IMR-90 (cell line): ENCODE measurements around the gene MED4.

Experiments
- BHLHE40 ChIP-seq: fragments of 150-350 bp; IDR thresholded peaks from 2 replicates; pipeline ENCODE4 v1.6.1; 2016; ENCODE audit warnings: mild to moderate bottlenecking, low read depth, low read length
- NFE2L2 ChIP-seq: fragments of 150-350 bp; IDR thresholded peaks from 2 replicates; pipeline ENCODE4 v1.6.1; 2016; ENCODE audit warnings: low read depth, mild to moderate bottlenecking, low read length
- POLR2A ChIP-seq: IDR thresholded peaks from 2 replicates; pipeline ENCODE4 v1.6.1; 2012; ENCODE audit warnings: mild to moderate bottlenecking, low read depth, low read length
- TF ChIP-seq, protein P1 (sequence below): conservative IDR thresholded peaks from 2 replicates; pipeline ENCODE4 v1.5.1; 2012; ENCODE audit warnings: mild to moderate bottlenecking, low read depth, low read length, improper control_type of control experiment
- TF ChIP-seq, protein P2 (sequence below): fragments of 150-350 bp; IDR thresholded peaks from 2 replicates; pipeline ENCODE4 v1.6.1; 2016; ENCODE audit warnings: low read depth, mild to moderate bottlenecking, low read length, moderate library complexity, borderline replicate concordance
- TF ChIP-seq, protein P3 (sequence below): fragments of 150-350 bp; IDR thresholded peaks from 2 replicates; pipeline ENCODE4 v1.6.1; 2017; ENCODE audit warnings: mild to moderate bottlenecking, antibody characterized with exemption, low read length, low read depth

DNA sequence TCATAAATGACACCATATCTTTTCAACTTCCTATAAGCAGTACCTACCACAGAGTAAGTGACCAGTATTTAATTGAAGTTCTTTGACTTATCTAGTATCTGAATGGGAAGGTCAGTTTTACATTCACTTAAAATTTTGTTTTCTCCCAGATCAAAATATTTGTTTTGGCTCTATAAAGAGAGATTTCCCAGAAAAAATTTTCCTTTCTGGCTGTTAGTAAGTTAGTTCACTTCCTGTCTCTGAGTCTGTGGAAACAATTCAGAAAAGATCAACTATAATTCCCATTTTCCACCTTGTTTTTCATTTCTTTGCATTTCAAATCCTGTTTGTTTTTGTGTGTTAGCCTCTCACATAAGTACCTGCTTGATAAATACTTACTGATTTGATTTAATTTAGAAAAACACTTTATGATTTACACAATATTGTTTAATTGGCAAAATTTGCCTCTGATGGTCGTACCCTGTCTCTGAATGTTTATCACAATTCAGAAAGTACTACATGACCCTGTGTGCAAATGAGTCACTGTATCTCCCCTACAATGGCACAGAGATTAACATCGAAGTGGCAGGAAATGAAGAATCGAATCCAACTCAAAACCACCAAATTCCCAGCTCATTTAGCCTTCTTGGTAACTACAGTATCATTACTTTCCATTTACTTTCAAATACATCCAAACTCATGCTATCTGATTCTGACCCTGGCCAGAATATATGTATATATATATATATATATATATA lies 15.4 kb upstream of the MED4 start:
- TF ChIP-seq, protein P1, sequence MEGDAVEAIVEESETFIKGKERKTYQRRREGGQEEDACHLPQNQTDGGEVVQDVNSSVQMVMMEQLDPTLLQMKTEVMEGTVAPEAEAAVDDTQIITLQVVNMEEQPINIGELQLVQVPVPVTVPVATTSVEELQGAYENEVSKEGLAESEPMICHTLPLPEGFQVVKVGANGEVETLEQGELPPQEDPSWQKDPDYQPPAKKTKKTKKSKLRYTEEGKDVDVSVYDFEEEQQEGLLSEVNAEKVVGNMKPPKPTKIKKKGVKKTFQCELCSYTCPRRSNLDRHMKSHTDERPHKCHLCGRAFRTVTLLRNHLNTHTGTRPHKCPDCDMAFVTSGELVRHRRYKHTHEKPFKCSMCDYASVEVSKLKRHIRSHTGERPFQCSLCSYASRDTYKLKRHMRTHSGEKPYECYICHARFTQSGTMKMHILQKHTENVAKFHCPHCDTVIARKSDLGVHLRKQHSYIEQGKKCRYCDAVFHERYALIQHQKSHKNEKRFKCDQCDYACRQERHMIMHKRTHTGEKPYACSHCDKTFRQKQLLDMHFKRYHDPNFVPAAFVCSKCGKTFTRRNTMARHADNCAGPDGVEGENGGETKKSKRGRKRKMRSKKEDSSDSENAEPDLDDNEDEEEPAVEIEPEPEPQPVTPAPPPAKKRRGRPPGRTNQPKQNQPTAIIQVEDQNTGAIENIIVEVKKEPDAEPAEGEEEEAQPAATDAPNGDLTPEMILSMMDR = no peak
- TF ChIP-seq, protein P2, sequence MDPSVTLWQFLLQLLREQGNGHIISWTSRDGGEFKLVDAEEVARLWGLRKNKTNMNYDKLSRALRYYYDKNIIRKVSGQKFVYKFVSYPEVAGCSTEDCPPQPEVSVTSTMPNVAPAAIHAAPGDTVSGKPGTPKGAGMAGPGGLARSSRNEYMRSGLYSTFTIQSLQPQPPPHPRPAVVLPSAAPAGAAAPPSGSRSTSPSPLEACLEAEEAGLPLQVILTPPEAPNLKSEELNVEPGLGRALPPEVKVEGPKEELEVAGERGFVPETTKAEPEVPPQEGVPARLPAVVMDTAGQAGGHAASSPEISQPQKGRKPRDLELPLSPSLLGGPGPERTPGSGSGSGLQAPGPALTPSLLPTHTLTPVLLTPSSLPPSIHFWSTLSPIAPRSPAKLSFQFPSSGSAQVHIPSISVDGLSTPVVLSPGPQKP = no peak
- TF ChIP-seq NFE2L2 = no peak
- no peak for TF ChIP-seq BHLHE40
- TF ChIP-seq POLR2A = no peak
- TF ChIP-seq, protein P3, sequence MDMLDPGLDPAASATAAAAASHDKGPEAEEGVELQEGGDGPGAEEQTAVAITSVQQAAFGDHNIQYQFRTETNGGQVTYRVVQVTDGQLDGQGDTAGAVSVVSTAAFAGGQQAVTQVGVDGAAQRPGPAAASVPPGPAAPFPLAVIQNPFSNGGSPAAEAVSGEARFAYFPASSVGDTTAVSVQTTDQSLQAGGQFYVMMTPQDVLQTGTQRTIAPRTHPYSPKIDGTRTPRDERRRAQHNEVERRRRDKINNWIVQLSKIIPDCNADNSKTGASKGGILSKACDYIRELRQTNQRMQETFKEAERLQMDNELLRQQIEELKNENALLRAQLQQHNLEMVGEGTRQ = no peak
